Esophagus muscularis mucosa (tissue), 4 donors: ENCODE measurements around the gene PCARE. TPM values are rescaled to one million over a fixed set of nuclear protein-coding genes. Genes with fewer than 3 reads are reported as not detected.

Source experiments
- DNase-seq: peaks from one replicate; pipeline ENCODE4 v3.0.0-alpha.2; 2017; ENCODE audit errors: extremely low spot score
- H3K27ac ChIP-seq, 4 donors: fragments of 200-600 bp; sonication (generic); replicated peaks in 1 of 4; 1 replicate in 3 of 4; 2 replicates in 1 of 4; pipeline ENCODE4 v1.5.1; 2016 to 2019; ENCODE audit warnings: mild to moderate bottlenecking in 1 of 4
- H3K27me3 ChIP-seq, 4 donors: fragments of 200-600 bp; sonication (generic); one replicate each; pipeline versions ENCODE4 v1.5.1 to v1.6.0; 2016 to 2019
- H3K36me3 ChIP-seq, 4 donors: fragments of 200-600 bp; sonication (generic); one replicate each; pipeline ENCODE4 v1.5.1; 2016 to 2019
- H3K4me1 ChIP-seq, 4 donors: fragments of 200-600 bp; sonication (generic); one replicate each; pipeline ENCODE4 v1.5.1; 2016 to 2019
- H3K4me3 ChIP-seq, 4 donors: fragments of 200-600 bp; sonication (generic); 1 replicate in 2 of 4; 2 replicates in 2 of 4; pipeline ENCODE4 v1.5.1; 2016 to 2019; ENCODE audit warnings: mild to moderate bottlenecking in 4 of 4, moderate library complexity in 1 of 4
- H3K9me3 ChIP-seq, 4 donors: fragments of 200-600 bp; sonication (generic); 1 replicate in 3 of 4; 2 replicates in 1 of 4; pipeline ENCODE4 v1.5.1; 2016 to 2019
- CTCF ChIP-seq, 3 experiments: fragments of 200-600 bp in 2 of 3; fragments of 450-650 bp in 1 of 3; sonication (generic) in 2 of 3; IDR thresholded peaks; one replicate each; pipeline ENCODE4 v1.5.1; 2017 to 2019; ENCODE audit warnings: antibody characterized with exemption in 3 of 3, mild to moderate bottlenecking in 2 of 3, moderate library complexity in 1 of 3
- EP300 ChIP-seq: sonication (generic); formaldehyde crosslinking; IDR thresholded peaks from one replicate; pipeline ENCODE4 v1.6.1; 2017; ENCODE audit warnings: antibody characterized with exemption
- POLR2A ChIP-seq: fragments of 450-650 bp; IDR thresholded peaks from one replicate; pipeline ENCODE4 v1.6.1; 2017; ENCODE audit warnings: antibody characterized with exemption, moderate library complexity, mild to moderate bottlenecking, low read depth
- POLR2AphosphoS5 ChIP-seq, 2 donors: sonication (generic); formaldehyde crosslinking; IDR thresholded peaks; one replicate each; pipeline ENCODE4 v1.6.1; 2017; ENCODE audit warnings: antibody characterized with exemption in 2 of 2
- WGBS: methylation state at CpG from one replicate; pipeline ENCODE4 v1.1.5; 2018; 5-methylcytosine and 5-hydroxymethylcytosine counted together
- intact Hi-C: fragments of 100-400 bp; cut with DNase I; formaldehyde crosslinking; loops from one replicate; pipeline ENCODE4 v1.15.1; 2023
- total RNA-seq, 4 donors: library from RNA; depleted of rRNA; stranded (reverse); fragments of >200 nt; gene quantifications; one replicate each; pipeline versions ENCODE4 v1.1.0 to v1.2.1, GENCODE V29; 2016

PCARE gene
- total RNA-seq, 4 donors from 2014 or later: not detected

- no peak overlapping the region for H3K27ac ChIP-seq
Observed at GRCh38 chr2:29084554-29084953, 10.2 kb upstream of the PCARE start.

GRCh38 chr2:29082804-29083495, 8.6 kb upstream of the PCARE start:
- Histone ChIP-seq H3K9me3 (peaks cover 0 to 13% (median 5%) of the 10 kb centered on the region in 4 donors), H3K27ac (no peak overlapping the region), H3K4me1 (no peaks in the 10 kb centered on the region), H3K36me3 (no peaks in the 10 kb centered on the region), H3K4me3 (no peak overlapping the region), H3K27me3 (no peaks in the 10 kb centered on the region)
- DNase-seq: no peak
- WGBS: 82% methylated on average over 5 of the region's 5 CpGs
- TF ChIP-seq POLR2A: no peak
- TF ChIP-seq POLR2AphosphoS5 (IDR thresholded peaks at IDR 0.05): no peak
- no peak for TF ChIP-seq EP300
- TF ChIP-seq CTCF (IDR thresholded peaks at IDR 0.05): no peak
- intact Hi-C loops: no loop called here

More at GRCh38 chr2:29084554-29084953, 10.2 kb upstream of the PCARE start:
- 100% methylated on average over 1 of the region's 1 CpG for WGBS
- H3K4me1 ChIP-seq: no peaks in the 10 kb centered on the region
- no peak for DNase-seq
- H3K36me3 ChIP-seq: no peaks in the 10 kb centered on the region
- no peak for TF ChIP-seq POLR2A
- no peak for TF ChIP-seq POLR2AphosphoS5 (IDR thresholded peaks at IDR 0.05)
- H3K9me3 ChIP-seq: peaks cover 0 to 11% (median 0%) of the 10 kb centered on the region in 4 donors
- no peaks in the 10 kb centered on the region for H3K27me3 ChIP-seq
- intact Hi-C loops: no loop called here
- no peak overlapping the region for H3K4me3 ChIP-seq

DNA sequence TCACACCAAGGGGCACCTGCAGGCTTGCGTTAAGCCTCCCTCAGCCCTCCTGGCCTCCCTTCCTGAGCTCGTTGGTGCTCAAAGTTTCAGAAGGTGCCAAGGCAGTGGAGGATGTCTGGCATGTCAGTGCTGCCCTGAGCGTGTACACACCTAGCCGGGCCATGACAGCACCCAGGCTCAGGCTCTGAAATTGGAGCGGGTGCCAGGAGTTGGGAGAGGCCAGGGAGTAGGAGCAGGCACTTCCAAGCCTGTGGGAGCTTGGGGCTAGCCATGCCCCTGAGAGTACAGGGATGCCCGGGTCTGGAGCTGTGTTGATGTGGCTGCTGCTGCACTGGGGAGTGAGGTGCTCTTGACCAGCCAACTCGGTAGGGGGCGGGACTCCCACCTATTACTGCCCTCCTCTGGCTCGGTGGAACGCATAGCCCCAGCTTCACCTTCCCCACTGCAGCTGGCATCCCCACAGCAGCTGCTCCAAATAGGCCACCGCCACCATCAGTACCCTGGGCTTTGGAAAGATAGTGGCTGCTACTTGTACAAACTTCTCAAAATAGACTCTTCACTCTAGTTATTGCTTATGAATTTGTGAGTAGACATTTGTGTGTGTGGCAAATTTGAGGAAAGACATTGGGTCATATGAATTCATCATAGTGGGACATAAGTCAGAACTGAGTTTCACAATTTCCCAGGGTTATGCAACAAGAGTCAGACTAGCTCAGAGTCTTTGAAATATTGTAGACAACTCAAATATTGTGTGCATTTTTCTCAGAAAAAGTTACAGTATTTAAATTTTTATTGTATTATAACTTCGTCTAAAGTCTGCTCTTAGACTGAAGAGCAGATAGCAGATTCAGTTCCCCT, 6.8 kb upstream of the PCARE start:
- H3K27ac ChIP-seq: no peak overlapping the region
- WGBS: 86% methylated on average over 12 of the region's 12 CpGs
- intact Hi-C loops: no loop called here

GRCh38 chr2:29079887-29080286, 5.6 kb upstream of the PCARE start:
- intact Hi-C loops: no loop called here

More for the DNA sequence above, 6.8 kb upstream of the PCARE start:
- TF ChIP-seq POLR2AphosphoS5 (IDR thresholded peaks at IDR 0.05): no peak
- TF ChIP-seq POLR2A: no peak
- TF ChIP-seq CTCF (IDR thresholded peaks at IDR 0.05): no peak
- TF ChIP-seq EP300: no peak
- H3K27me3 ChIP-seq: no peaks in the 10 kb centered on the region
- H3K9me3 ChIP-seq: peaks cover 0 to 13% (median 5%) of the 10 kb centered on the region in 4 donors
- no peak overlapping the region for H3K4me3 ChIP-seq
- H3K4me1 ChIP-seq: peaks cover 0 to 5% (median 0%) of the 10 kb centered on the region in 4 donors
- DNase-seq: no peak
- H3K36me3 ChIP-seq: no peaks in the 10 kb centered on the region

More at GRCh38 chr2:29079887-29080286, 5.6 kb upstream of the PCARE start:
- no peak for DNase-seq
- Histone ChIP-seq H3K4me1 (peaks cover 0 to 8% (median under 1%) of the 10 kb centered on the region in 4 donors), H3K27me3 (no peaks in the 10 kb centered on the region), H3K9me3 (peaks cover 0 to 13% (median 5%) of the 10 kb centered on the region in 4 donors), H3K4me3 (no peak overlapping the region), H3K27ac (no peak overlapping the region), H3K36me3 (no peaks in the 10 kb centered on the region)
- TF ChIP-seq EP300 (no peak), POLR2AphosphoS5 (IDR thresholded peaks at IDR 0.05) (no peak), POLR2A (no peak), CTCF (IDR thresholded peaks at IDR 0.05) (no peak)
- 97% methylated on average over 6 of the region's 7 CpGs for WGBS
